GM12878 (cell line): ENCODE data around the gene MYG1.

Experiments
- BCL11A ChIP-seq: IDR thresholded peaks from 2 replicates; pipeline ENCODE4 v1.6.1; 2011; ENCODE audit warnings: low read depth, low read length
- CREM ChIP-seq: IDR thresholded peaks from 2 replicates; pipeline ENCODE4 v1.6.1; 2014; ENCODE audit warnings: antibody characterized with exemption, low read depth
- CTCF ChIP-seq, 3 experiments: IDR thresholded peaks in 2 of 3; conservative IDR thresholded peaks in 1 of 3; 2 replicates each; pipeline ENCODE4 v1.5.1; 2011; ENCODE audit warnings: low read depth in 3 of 3, low read length in 3 of 3, mild to moderate bottlenecking in 3 of 3, control low read depth in 2 of 3, moderate library complexity in 2 of 3, inconsistent platforms in 1 of 3, mixed read lengths in 1 of 3; ENCODE audit not compliant: control insufficient read depth in 2 of 3, insufficient read depth in 1 of 3; ENCODE audit errors: extremely low read depth in 1 of 3
- GABPA ChIP-seq: IDR thresholded peaks from 2 replicates; pipeline ENCODE4 v1.6.1; 2014; ENCODE audit warnings: antibody characterized with exemption, low read depth, mild to moderate bottlenecking, inconsistent platforms
- IRF3 ChIP-seq: fragments of 450-650 bp; IDR thresholded peaks from 2 replicates; pipeline ENCODE4 v1.6.1; 2014; ENCODE audit warnings: mild to moderate bottlenecking
- JUND ChIP-seq: IDR thresholded peaks from 2 replicates; pipeline ENCODE4 v1.6.1; 2012; ENCODE audit warnings: low read depth, mild to moderate bottlenecking, low read length, improper control_type of control experiment, moderate library complexity
- POLR2A ChIP-seq: IDR thresholded peaks from 2 replicates; pipeline ENCODE4 v1.6.1; 2011; ENCODE audit warnings: low read depth, mild to moderate bottlenecking, low read length
- SREBF2 ChIP-seq: IDR thresholded peaks from 2 replicates; pipeline ENCODE4 v1.6.1; 2012; ENCODE audit warnings: mild to moderate bottlenecking, low read length
- SUPT20H ChIP-seq: IDR thresholded peaks from 2 replicates; pipeline ENCODE4 v1.6.1; 2011; ENCODE audit warnings: low read depth, mild to moderate bottlenecking, low read length, moderate library complexity, borderline replicate concordance; ENCODE audit not compliant: control insufficient read depth
- TF ChIP-seq, protein P1 (sequence below): IDR thresholded peaks from 2 replicates; pipeline ENCODE4 v1.6.1; 2012; ENCODE audit warnings: mild to moderate bottlenecking, low read depth, low read length
- TF ChIP-seq, protein P2 (sequence below): fragments of 450-650 bp; IDR thresholded peaks from 2 replicates; pipeline ENCODE4 v1.6.1; 2017; ENCODE audit warnings: mild to moderate bottlenecking, moderate library complexity
- TF ChIP-seq, protein P3 (sequence below): IDR thresholded peaks from 2 replicates; pipeline ENCODE4 v1.6.1; 2011; ENCODE audit warnings: borderline replicate concordance, low read depth, mild to moderate bottlenecking, moderate library complexity, mixed read lengths, low read length; ENCODE audit not compliant: insufficient read depth; ENCODE audit errors: extremely low read length

DNA sequence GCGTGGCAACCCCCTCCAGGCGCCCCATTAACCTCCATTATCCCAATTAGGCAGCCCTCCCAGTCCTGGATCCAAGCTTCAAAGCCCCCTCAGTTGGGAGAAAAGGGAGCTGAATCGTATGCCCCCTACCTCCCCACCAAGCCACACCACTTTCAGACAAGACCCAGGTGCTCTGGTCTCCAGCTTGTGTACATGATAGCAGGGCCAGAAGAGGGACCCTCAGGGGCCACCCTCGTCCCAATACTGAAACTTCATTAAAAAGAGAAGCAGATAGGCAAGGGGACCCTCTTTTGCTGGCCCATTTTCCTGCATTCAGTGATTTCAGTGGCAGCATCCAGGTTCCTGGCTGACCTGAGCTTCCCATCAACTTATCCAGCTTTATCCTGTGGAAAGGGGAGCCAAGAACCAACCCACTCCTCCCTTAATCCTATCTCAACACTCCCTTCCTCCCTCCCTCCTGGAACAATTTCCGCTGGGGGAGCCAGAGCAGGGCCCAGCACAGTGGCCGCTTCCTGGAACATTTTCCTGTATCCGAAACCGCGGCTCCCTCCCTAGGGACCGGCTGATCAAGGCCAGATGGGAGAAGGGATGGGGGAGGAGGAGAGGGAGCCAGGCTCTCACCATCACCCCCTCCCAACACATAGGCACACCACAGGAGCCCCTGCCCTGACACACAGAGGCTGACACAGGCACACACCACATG lies 46.1 kb downstream of the MYG1 start:
- TF ChIP-seq IRF3 (no peak), SREBF2 (no peak), POLR2A (no peak), SUPT20H (no peak), CTCF (IDR thresholded peaks at IDR 0.05 in 2 of 3, conservative IDR thresholded peaks at IDR 0.05 in 1 of 3; ENCODE audit: control insufficient read depth in 2 of 3, extremely low read depth in 1 of 3, insufficient read depth in 1 of 3, low read depth in 3 of 3, low read length in 3 of 3) (no peak), GABPA (no peak), JUND (no peak), BCL11A (no peak), CREM (no peak)
- TF ChIP-seq, protein P1, sequence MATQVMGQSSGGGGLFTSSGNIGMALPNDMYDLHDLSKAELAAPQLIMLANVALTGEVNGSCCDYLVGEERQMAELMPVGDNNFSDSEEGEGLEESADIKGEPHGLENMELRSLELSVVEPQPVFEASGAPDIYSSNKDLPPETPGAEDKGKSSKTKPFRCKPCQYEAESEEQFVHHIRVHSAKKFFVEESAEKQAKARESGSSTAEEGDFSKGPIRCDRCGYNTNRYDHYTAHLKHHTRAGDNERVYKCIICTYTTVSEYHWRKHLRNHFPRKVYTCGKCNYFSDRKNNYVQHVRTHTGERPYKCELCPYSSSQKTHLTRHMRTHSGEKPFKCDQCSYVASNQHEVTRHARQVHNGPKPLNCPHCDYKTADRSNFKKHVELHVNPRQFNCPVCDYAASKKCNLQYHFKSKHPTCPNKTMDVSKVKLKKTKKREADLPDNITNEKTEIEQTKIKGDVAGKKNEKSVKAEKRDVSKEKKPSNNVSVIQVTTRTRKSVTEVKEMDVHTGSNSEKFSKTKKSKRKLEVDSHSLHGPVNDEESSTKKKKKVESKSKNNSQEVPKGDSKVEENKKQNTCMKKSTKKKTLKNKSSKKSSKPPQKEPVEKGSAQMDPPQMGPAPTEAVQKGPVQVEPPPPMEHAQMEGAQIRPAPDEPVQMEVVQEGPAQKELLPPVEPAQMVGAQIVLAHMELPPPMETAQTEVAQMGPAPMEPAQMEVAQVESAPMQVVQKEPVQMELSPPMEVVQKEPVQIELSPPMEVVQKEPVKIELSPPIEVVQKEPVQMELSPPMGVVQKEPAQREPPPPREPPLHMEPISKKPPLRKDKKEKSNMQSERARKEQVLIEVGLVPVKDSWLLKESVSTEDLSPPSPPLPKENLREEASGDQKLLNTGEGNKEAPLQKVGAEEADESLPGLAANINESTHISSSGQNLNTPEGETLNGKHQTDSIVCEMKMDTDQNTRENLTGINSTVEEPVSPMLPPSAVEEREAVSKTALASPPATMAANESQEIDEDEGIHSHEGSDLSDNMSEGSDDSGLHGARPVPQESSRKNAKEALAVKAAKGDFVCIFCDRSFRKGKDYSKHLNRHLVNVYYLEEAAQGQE, result no peak
- TF ChIP-seq, protein P2, sequence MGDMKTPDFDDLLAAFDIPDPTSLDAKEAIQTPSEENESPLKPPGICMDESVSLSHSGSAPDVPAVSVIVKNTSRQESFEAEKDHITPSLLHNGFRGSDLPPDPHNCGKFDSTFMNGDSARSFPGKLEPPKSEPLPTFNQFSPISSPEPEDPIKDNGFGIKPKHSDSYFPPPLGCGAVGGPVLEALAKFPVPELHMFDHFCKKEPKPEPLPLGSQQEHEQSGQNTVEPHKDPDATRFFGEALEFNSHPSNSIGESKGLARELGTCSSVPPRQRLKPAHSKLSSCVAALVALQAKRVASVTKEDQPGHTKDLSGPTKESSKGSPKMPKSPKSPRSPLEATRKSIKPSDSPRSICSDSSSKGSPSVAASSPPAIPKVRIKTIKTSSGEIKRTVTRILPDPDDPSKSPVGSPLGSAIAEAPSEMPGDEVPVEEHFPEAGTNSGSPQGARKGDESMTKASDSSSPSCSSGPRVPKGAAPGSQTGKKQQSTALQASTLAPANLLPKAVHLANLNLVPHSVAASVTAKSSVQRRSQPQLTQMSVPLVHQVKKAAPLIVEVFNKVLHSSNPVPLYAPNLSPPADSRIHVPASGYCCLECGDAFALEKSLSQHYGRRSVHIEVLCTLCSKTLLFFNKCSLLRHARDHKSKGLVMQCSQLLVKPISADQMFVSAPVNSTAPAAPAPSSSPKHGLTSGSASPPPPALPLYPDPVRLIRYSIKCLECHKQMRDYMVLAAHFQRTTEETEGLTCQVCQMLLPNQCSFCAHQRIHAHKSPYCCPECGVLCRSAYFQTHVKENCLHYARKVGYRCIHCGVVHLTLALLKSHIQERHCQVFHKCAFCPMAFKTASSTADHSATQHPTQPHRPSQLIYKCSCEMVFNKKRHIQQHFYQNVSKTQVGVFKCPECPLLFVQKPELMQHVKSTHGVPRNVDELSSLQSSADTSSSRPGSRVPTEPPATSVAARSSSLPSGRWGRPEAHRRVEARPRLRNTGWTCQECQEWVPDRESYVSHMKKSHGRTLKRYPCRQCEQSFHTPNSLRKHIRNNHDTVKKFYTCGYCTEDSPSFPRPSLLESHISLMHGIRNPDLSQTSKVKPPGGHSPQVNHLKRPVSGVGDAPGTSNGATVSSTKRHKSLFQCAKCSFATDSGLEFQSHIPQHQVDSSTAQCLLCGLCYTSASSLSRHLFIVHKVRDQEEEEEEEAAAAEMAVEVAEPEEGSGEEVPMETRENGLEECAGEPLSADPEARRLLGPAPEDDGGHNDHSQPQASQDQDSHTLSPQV, result no peak
- TF ChIP-seq, protein P3, sequence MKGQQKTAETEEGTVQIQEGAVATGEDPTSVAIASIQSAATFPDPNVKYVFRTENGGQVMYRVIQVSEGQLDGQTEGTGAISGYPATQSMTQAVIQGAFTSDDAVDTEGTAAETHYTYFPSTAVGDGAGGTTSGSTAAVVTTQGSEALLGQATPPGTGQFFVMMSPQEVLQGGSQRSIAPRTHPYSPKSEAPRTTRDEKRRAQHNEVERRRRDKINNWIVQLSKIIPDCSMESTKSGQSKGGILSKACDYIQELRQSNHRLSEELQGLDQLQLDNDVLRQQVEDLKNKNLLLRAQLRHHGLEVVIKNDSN, result no peak
